PC-9 (cell line): Measurements from ENCODE around the gene CLEC5A. TPM values are rescaled to one million over a fixed set of nuclear protein-coding genes. Genes with fewer than 3 reads are reported as not detected.

Source experiments
- BruUV-seq: library from RNA; stranded (reverse); fragments of 400-500 nt; replicated peaks from 2 replicates; lab custom pipeline; 2021; lab: Mats Ljungman, UMichigan
- CTCF ChIA-PET: fragments of 300-600 bp; sonication (Branson Sonifier 250); formaldehyde crosslinking; loops from one replicate; lab custom pipeline; 2022; ENCODE audit warnings: antibody characterized with exemption; lab: Charles Lee
- POLR2A ChIA-PET: fragments of 300-600 bp; sonication (Branson Sonifier 250); formaldehyde crosslinking; loops from one replicate; lab custom pipeline; 2022; ENCODE audit warnings: antibody characterized with exemption; ENCODE audit not compliant: unreplicated experiment; lab: Charles Lee
- DNase-seq, 2 experiments: peaks; one replicate each; pipeline versions ENCODE4 v3.0.0 to v3.0.0-alpha.2; 2015 to 2022; ENCODE audit warnings: mixed read lengths in 1 of 2
- H2AFZ ChIP-seq: fragments of 200-600 bp; sonication (generic); 2 replicates; pipeline ENCODE4 v1.8.1; 2017; ENCODE audit warnings: antibody characterized with exemption
- H3F3A ChIP-seq: fragments of 200-600 bp; sonication (generic); 2 replicates; pipeline ENCODE4 v1.8.1; 2017; ENCODE audit warnings: antibody characterized with exemption, mild to moderate bottlenecking, low read depth; ENCODE audit not compliant: insufficient read depth
- H3K27ac ChIP-seq: fragments of 200-600 bp; sonication (generic); 2 replicates; pipeline ENCODE4 v1.6.1; 2016; ENCODE audit warnings: mixed run types
- H3K27me3 ChIP-seq: fragments of 200-600 bp; sonication (generic); 2 replicates; pipeline ENCODE4 v1.6.1; 2016; ENCODE audit warnings: low read depth, mixed run types; ENCODE audit not compliant: insufficient read depth
- H3K36me3 ChIP-seq: fragments of 200-600 bp; sonication (generic); 2 replicates; pipeline ENCODE4 v1.6.1; 2016; ENCODE audit warnings: low read depth, mixed run types
- H3K4me1 ChIP-seq: fragments of 200-600 bp; sonication (generic); replicated peaks from 2 replicates; pipeline ENCODE4 v1.6.1; 2016; ENCODE audit warnings: mixed run types; ENCODE audit not compliant: insufficient read depth
- H3K4me2 ChIP-seq: fragments of 200-600 bp; sonication (generic); 2 replicates; pipeline ENCODE4 v1.6.1; 2017; ENCODE audit warnings: mixed run types
- H3K4me3 ChIP-seq: fragments of 200-600 bp; sonication (generic); 2 replicates; pipeline ENCODE4 v1.6.1; 2016; ENCODE audit warnings: mixed run types
- H3K79me2 ChIP-seq: fragments of 200-600 bp; sonication (generic); 2 replicates; pipeline ENCODE4 v1.6.1; 2017; ENCODE audit warnings: low read depth, mixed run types
- H3K9me2 ChIP-seq: fragments of 200-600 bp; sonication (generic); 2 replicates; pipeline ENCODE4 v1.8.1; 2017; ENCODE audit warnings: mild to moderate bottlenecking; ENCODE audit not compliant: insufficient read depth
- H3K9me3 ChIP-seq: fragments of 200-600 bp; sonication (generic); 2 replicates; pipeline ENCODE4 v1.8.1; 2016; ENCODE audit warnings: low read depth; ENCODE audit not compliant: insufficient read depth
- H4K20me1 ChIP-seq: fragments of 200-600 bp; sonication (generic); 2 replicates; pipeline ENCODE4 v1.8.1; 2017; ENCODE audit not compliant: insufficient read depth
- EZH2 ChIP-seq: fragments of 200-600 bp; sonication (generic); IDR thresholded peaks from 2 replicates; pipeline ENCODE4 v1.8.0; 2017; ENCODE audit warnings: antibody characterized with exemption, low read depth
- intact Hi-C: fragments of 100-400 bp; cut with micrococcal nuclease; formaldehyde crosslinking; loops from one replicate; pipeline ENCODE4 v1.10.0; 2022; ENCODE audit not compliant: unreplicated experiment
- total RNA-seq: library from RNA; stranded (reverse); gene quantifications from 2 replicates; pipeline ENCODE4 v1.2.3, GENCODE V29; 2021
- TF ChIP-seq, protein P1 (sequence below): fragments of 200-600 bp; sonication (generic); conservative IDR thresholded peaks from 2 replicates; pipeline ENCODE4 v1.6.1; 2017; ENCODE audit warnings: mixed run types, antibody characterized with exemption, mild to moderate bottlenecking, moderate library complexity

CLEC5A gene
- total RNA-seq, 1 experiment from 2014 or later: not detected

DNA sequence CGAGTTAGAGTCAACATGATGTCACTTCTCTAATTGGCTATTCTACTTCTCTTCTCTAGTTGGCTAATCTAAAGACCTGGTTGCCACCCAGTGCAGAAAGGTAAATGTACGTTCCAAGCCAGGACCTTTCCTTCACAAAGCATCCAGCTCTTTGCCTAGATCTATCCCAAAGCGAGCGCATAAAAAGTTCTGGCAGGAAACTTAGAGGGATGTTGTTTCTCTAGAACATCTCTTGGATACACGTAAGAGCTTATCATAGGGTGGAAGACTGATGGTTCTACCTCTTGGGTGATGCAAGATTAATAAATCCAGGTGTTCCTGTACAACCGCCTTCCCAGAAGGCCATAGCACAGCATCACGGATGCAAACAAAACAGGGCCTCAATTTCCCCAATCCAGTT, 26.9 kb upstream of the CLEC5A start, which contains the start of gene TAS2R38:
TSS of gene TAS2R38 (minus strand) at position 101 of the 400 bp plus-strand sequence. CDS start at position 17, 84 bp downstream.
- H2AFZ ChIP-seq: no peak within 1 kb of the TSS
- no peak within 1 kb of the TSS for H3K4me3 ChIP-seq
- DNase-seq: no peak
- TF ChIP-seq, protein P1, sequence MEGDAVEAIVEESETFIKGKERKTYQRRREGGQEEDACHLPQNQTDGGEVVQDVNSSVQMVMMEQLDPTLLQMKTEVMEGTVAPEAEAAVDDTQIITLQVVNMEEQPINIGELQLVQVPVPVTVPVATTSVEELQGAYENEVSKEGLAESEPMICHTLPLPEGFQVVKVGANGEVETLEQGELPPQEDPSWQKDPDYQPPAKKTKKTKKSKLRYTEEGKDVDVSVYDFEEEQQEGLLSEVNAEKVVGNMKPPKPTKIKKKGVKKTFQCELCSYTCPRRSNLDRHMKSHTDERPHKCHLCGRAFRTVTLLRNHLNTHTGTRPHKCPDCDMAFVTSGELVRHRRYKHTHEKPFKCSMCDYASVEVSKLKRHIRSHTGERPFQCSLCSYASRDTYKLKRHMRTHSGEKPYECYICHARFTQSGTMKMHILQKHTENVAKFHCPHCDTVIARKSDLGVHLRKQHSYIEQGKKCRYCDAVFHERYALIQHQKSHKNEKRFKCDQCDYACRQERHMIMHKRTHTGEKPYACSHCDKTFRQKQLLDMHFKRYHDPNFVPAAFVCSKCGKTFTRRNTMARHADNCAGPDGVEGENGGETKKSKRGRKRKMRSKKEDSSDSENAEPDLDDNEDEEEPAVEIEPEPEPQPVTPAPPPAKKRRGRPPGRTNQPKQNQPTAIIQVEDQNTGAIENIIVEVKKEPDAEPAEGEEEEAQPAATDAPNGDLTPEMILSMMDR: no peak
- TF ChIP-seq EZH2: no peak
- BruUV-seq: no TSS peak
- H3K9me3 ChIP-seq: no peaks in the 10 kb centered on the region
- H3K79me2 ChIP-seq: no peaks in the 10 kb centered on the region
- H3K4me1 ChIP-seq: no peaks in the 10 kb centered on the region; the same call in 1 of the 2 replicates
- no peaks in the 10 kb centered on the region for H3F3A ChIP-seq
- H3K9me2 ChIP-seq: no peaks in the 10 kb centered on the region
- no peak within 1 kb of the TSS for H3K4me2 ChIP-seq
- H3K27ac ChIP-seq: no peak within 1 kb of the TSS
- no peaks in the 10 kb centered on the region for H4K20me1 ChIP-seq
- H3K36me3 ChIP-seq: no peaks in the 10 kb centered on the region
- no peaks in the 10 kb centered on the region for H3K27me3 ChIP-seq
- POLR2A ChIA-PET: no interaction called here
- intact Hi-C loops: loop anchor here (2.0 to 10.0 kb wide), 3 partner anchors 319 to 1031 kb away; no protein-coding TSS in a partner anchor
- CTCF ChIA-PET: no interaction called here

DNA sequence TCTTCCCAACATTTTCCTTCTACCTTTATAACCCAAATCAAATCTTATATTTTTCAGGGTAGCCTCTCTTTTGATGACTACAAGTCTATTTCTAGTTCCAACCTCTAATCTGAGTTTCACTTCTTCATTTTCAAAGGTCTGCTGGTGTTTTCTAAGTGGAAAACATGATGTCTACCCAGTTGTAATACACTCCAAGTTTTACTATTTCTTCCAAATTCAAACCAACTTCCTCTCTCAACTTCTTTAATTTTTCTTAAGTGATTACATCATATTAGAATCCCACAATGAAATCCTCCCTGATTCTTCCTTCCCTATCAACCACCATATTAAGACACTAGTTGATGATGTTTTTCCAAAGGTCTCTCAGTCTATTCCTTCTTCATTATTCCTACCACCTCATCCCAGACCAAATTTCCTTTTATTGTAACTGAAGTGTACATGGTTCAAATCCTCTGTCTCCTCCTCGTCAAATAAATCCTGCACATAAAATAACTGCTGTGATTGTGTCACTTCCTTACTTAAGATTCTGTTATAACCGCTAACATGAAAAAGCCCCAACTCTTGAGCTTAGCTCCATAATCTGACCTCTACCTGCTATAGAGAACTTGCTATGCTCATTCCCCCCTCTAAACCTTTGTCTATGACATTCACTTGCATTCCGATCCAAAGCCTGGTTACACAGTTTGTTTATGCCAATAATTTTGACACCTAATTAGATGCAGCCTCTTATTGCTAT, 14.1 kb upstream of the CLEC5A start:
- H3K9me2 ChIP-seq: no peaks in the 10 kb centered on the region
- ChIA-PET CTCF (no interaction called here), POLR2A (no interaction called here)
- H3K36me3 ChIP-seq: no peaks in the 10 kb centered on the region
- no peaks in the 10 kb centered on the region for H3F3A ChIP-seq
- H3K79me2 ChIP-seq: no peaks in the 10 kb centered on the region
- H3K4me3 ChIP-seq: no peak overlapping the region
- TF ChIP-seq, protein P1: no peak
- TF ChIP-seq EZH2: no peak
- H3K27me3 ChIP-seq: no peaks in the 10 kb centered on the region
- H3K27ac ChIP-seq: no peak overlapping the region
- no TSS peak for BruUV-seq
- no peaks in the 10 kb centered on the region for H4K20me1 ChIP-seq
- DNase-seq: no peak
- H2AFZ ChIP-seq: no peak overlapping the region
- no peaks in the 10 kb centered on the region for H3K9me3 ChIP-seq
- H3K4me1 ChIP-seq: no peaks in the 10 kb centered on the region
- intact Hi-C loops: no loop called here
- H3K4me2 ChIP-seq: no peak overlapping the region

DNA sequence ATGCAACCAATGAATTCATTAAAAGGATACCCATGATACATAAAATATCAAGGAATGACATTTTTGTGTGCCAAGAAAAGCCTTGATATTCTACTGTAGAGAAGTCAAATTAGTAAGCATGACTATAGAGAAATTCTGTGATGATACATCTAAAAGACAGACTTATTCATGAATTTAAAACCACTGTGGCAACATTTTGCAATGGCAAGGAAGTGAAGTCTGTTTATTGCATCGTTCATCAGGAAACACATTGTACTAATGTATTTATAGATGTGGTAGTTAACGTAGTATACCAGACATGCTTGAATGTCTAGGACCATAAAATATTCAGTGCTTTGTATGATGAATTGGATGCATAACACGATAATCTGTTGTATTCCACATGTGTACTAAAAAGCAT, 9.3 kb upstream of the CLEC5A start:
- Histone ChIP-seq H3K4me3 (no peak overlapping the region), H3K27ac (no peak overlapping the region), H2AFZ (no peak overlapping the region), H3K9me2 (no peaks in the 10 kb centered on the region), H3K9me3 (no peaks in the 10 kb centered on the region), H3K36me3 (no peaks in the 10 kb centered on the region), H3F3A (no peaks in the 10 kb centered on the region), H4K20me1 (no peaks in the 10 kb centered on the region), H3K79me2 (no peaks in the 10 kb centered on the region), H3K27me3 (no peaks in the 10 kb centered on the region), H3K4me2 (no peak overlapping the region), H3K4me1 (no peaks in the 10 kb centered on the region)
- no TSS peak for BruUV-seq
- DNase-seq: no peak
- TF ChIP-seq, protein P1: no peak
- no peak for TF ChIP-seq EZH2
- CTCF ChIA-PET: no interaction called here
- intact Hi-C loops: no loop called here
- POLR2A ChIA-PET: no interaction called here
